IPS-15b (cell line): ENCODE data around the gene MARCHF10.

ENCODE experiments used
- H3K27me3 ChIP-seq: one replicate; pipeline ENCODE4 v1.6.1; 2013; ENCODE audit warnings: low read length; ENCODE audit not compliant: control insufficient read depth, insufficient read depth
- H3K36me3 ChIP-seq: one replicate; pipeline ENCODE4 v1.6.1; 2013; ENCODE audit warnings: low read length; ENCODE audit not compliant: control insufficient read depth, insufficient read depth
- H3K4me1 ChIP-seq: one replicate; pipeline ENCODE4 v1.6.1; 2013; ENCODE audit warnings: mild to moderate bottlenecking, low read length; ENCODE audit not compliant: control insufficient read depth, insufficient read depth
- H3K4me3 ChIP-seq: one replicate; pipeline ENCODE4 v1.5.1; 2013; ENCODE audit warnings: low read depth, low read length
- H3K9ac ChIP-seq: one replicate; pipeline ENCODE4 v1.6.1; 2013; ENCODE audit warnings: low read depth, mild to moderate bottlenecking, low read length
- H3K9me3 ChIP-seq: one replicate; pipeline ENCODE4 v1.6.1; 2013; ENCODE audit warnings: mild to moderate bottlenecking, low read length; ENCODE audit not compliant: control insufficient read depth, insufficient read depth

MARCHF10 gene

DNA sequence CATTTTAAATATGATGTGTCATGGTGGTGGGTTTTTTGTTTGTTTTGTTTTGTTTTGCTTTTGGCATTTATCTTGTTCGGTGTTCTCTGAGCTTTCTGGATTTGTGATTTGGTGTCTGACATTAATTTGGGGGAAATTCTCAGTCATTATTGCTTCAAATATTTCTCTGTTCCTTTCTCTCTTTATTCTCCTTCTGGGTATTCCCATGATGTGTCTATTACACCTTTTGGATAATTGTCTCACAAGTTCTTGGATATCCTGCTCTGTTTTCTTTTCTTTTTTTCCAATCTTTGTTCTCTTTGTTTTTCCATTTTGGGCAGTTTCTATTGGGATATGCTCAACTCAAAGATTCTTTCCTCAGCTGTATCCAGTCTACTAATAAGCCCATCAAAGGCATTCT, 88.5 kb downstream of the MARCHF10 start:
- H3K27me3 ChIP-seq: no peaks in the 10 kb centered on the region
- no peaks in the 10 kb centered on the region for H3K9me3 ChIP-seq
- H3K4me1 ChIP-seq: peaks cover 11% of the 10 kb centered on the region
- H3K4me3 ChIP-seq: no peak overlapping the region
- no peak overlapping the region for H3K9ac ChIP-seq
- H3K36me3 ChIP-seq: no peaks in the 10 kb centered on the region

GRCh38 chr17:62718429-62718828, 89.7 kb downstream of the MARCHF10 start:
- Histone ChIP-seq H3K27me3 (no peaks in the 10 kb centered on the region), H3K36me3 (no peaks in the 10 kb centered on the region), H3K9me3 (no peaks in the 10 kb centered on the region), H3K4me3 (no peak overlapping the region), H3K9ac (no peak overlapping the region), H3K4me1 (peaks cover 5% of the 10 kb centered on the region)

DNA sequence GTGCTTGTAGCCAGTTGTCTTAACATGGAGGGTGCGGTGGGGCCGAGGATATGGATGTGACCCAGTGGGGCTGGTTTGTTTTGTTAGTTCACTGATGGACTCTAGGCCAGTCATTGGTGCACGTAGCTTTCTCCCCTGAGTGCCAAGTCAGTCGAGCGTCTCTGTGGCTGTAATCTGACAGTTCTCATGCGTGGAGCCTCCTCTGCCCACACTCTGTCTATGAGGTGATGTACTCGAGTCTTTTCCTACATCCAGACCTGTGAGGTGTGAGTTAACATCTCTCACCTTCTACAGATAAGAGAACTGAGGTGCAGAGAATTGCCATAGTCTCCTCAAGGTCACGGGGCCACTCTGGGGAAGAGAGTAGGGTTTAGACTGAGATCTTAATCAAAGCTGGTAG, 90.2 kb downstream of the MARCHF10 start:
- Histone ChIP-seq H3K4me1 (peaks cover 5% of the 10 kb centered on the region), H3K9ac (no peak overlapping the region), H3K4me3 (no peak overlapping the region), H3K9me3 (no peaks in the 10 kb centered on the region), H3K36me3 (no peaks in the 10 kb centered on the region), H3K27me3 (no peaks in the 10 kb centered on the region)

DNA sequence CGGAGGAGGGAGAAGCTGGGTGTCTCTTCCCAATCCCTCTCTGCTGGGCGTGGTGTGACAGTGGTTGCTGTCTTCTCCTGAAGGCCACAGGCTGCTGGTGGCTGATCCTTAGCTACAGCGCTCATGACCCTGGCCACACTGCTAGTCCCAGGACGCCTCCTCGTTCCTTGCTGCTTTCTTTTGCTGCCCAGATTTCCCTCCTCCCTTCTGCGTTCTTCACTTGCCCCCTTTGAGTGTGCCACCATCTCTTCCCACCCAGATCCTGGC, 90.6 kb downstream of the MARCHF10 start:
- H3K27me3 ChIP-seq: no peaks in the 10 kb centered on the region
- H3K4me1 ChIP-seq: peaks cover 5% of the 10 kb centered on the region
- no peak overlapping the region for H3K4me3 ChIP-seq
- no peak overlapping the region for H3K9ac ChIP-seq
- no peaks in the 10 kb centered on the region for H3K9me3 ChIP-seq
- no peaks in the 10 kb centered on the region for H3K36me3 ChIP-seq

DNA sequence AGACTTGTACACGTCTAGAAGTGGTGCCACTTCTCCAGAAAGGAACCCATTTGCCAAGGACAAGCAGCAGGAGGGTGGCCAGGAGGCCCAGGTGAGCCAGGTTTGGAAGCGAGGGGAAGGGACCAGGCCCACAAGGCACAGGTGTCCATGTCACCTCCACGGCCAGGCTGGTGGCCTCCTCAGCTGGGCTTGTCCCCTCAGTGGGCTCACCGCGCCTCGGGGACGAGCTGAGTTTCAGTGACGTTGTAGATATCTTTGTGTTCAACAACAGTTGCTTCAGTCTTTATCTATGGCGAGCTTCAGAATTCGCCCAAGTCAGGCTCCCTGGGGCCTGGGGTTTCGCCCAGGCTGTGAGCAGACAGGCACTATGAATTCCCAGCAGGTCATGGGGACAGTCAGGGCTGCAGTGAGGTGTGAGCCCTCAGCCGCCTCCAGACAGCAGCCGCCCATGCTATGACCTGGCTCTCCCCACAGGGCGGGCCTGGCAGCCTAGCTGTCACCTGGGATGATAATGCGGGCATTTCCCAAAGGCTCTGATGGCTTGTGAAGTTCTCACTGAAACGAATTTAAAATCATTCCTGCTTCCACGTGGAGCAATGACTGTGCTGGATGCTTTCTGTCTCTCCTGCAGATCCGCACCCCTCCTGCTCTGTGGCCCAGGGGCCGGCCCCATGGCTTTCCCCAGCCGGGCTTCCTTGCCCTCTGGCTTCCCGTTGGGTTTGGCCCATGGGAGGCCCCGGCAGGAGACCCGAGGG, 91.1 kb downstream of the MARCHF10 start:
- H3K27me3 ChIP-seq: no peaks in the 10 kb centered on the region

DNA sequence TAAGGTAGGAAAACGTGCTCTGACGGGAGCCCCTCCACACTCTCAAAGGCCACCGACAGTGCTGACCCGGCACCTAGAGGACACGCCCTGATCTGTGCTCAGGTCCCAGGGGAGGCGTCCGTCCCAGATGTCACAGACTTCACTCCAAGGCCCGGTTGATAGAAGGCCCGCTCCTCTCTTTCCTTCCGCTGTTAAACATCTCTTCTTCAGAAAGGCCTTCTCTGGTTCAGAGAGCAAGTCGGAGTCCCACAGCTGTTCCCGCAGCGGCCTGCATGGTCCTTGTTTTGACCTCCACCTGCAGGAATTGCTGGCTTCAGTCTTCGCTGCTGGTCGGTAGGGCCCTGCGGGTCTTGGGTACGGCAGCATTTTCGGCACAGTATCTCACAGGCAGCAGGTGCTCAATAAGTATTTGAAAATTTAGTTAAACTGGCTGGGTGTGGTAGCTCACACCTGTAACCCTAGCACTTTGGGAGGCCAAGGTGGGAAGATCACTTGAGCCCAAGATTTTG, 92.2 kb downstream of the MARCHF10 start:
- Histone ChIP-seq H3K27me3 (no peaks in the 10 kb centered on the region), H3K9ac (no peak overlapping the region), H3K4me1 (peaks cover 7% of the 10 kb centered on the region)

More for the DNA sequence above, 91.1 kb downstream of the MARCHF10 start:
- no peaks in the 10 kb centered on the region for H3K9me3 ChIP-seq
- H3K9ac ChIP-seq: no peak overlapping the region
- H3K4me3 ChIP-seq: no peak overlapping the region
- peaks cover 5% of the 10 kb centered on the region for H3K4me1 ChIP-seq
- no peaks in the 10 kb centered on the region for H3K36me3 ChIP-seq

DNA sequence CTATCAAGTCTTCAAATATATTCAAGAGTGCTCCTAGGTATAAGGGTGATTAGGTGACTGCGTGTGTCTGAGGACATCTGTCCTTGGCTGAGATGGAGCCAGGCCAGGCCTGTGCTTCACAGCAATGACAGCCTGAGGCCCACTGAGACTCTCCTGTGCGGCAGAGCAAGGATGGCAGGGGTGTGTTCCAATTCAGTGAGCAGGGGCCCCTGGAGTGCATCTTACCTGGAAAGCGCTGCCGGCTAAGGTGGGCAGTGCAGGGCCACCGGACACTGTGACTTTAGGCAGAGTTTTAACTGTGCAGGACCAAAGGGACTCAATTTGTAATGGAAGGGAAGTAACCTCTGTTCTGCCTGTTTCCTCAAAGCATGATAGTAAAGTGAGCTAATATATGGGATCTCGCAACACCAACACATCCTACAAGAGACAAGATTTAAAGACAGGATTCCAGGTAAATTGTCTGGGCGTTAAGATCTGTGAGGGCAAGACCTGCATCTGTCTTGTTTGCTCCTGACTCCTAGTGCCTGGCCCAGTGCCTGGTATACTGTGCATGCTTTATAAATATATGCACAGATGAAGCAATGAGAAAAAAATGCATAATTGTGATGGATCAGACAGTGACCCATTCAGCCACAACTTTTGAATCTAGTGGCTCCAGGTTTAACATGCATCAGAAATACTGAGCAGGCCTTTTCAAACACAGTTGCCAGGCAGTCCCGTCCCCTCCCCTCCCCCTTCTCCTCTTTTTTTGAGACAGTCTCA, 93.9 kb downstream of the MARCHF10 start:
- peaks cover 2% of the 10 kb centered on the region for H3K4me1 ChIP-seq
- no peaks in the 10 kb centered on the region for H3K36me3 ChIP-seq
- no peak overlapping the region for H3K4me3 ChIP-seq
- no peaks in the 10 kb centered on the region for H3K27me3 ChIP-seq
- no peaks in the 10 kb centered on the region for H3K9me3 ChIP-seq
- no peak overlapping the region for H3K9ac ChIP-seq

More for the DNA sequence above, 92.2 kb downstream of the MARCHF10 start:
- Histone ChIP-seq H3K9me3 (no peaks in the 10 kb centered on the region), H3K4me3 (no peak overlapping the region), H3K36me3 (no peaks in the 10 kb centered on the region)

- Histone ChIP-seq H3K4me1 (peaks cover 2% of the 10 kb centered on the region), H3K4me3 (no peak overlapping the region), H3K36me3 (no peaks in the 10 kb centered on the region), H3K9ac (no peak overlapping the region), H3K9me3 (peaks cover 4% of the 10 kb centered on the region), H3K27me3 (no peaks in the 10 kb centered on the region)
These were observed 94.8 kb downstream of the MARCHF10 start for GRCh38 chr17:62713086-62713881.

GRCh38 chr17:62712171-62712581, 95.9 kb downstream of the MARCHF10 start:
- H3K4me3 ChIP-seq: no peak overlapping the region
- no peak overlapping the region for H3K9ac ChIP-seq
- H3K9me3 ChIP-seq: peaks cover 4% of the 10 kb centered on the region
- no peaks in the 10 kb centered on the region for H3K36me3 ChIP-seq
- peaks cover 2% of the 10 kb centered on the region for H3K4me1 ChIP-seq
- H3K27me3 ChIP-seq: peaks cover 1% of the 10 kb centered on the region

DNA sequence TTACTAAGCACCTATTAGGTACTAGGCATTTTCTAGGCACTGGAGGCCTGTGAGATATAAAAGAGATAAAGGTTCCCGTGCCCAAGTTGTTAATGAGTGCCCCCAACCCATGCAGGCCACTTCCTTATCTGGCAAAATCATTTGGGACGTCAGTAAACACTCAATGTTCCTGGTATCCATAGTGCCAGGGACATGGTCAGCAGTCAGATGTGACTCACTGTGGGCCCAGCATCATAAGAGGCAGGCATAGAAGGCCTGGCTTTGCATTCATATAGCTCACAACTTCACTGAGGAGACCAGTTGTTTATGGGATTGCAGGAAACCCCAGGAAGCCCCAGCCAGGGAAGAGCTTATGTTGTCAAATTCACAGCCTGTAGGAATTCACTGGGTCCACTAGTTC, 99.5 kb downstream of the MARCHF10 start:
- peaks cover 4% of the 10 kb centered on the region for H3K27me3 ChIP-seq

DNA sequence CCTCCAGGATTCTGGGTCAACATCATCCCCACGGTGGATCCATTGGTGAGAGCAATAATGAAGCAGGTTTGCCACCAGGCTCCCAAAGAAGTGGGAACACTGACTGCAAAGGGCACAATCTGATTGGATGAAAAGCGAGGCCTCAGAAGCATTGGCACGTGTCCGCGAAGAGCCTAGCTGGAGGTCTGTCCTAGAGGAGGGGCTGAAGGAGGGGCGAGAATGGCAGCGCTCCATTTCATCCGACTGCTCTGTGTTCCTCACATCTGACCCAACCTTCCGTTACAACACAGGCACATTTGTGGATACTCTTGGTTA, 100.7 kb downstream of the MARCHF10 start:
- H3K4me1 ChIP-seq: peaks cover 12% of the 10 kb centered on the region
- H3K4me3 ChIP-seq: no peak overlapping the region
- H3K9me3 ChIP-seq: peaks cover 4% of the 10 kb centered on the region
- H3K36me3 ChIP-seq: no peaks in the 10 kb centered on the region
- H3K9ac ChIP-seq: no peak overlapping the region
- H3K27me3 ChIP-seq: peaks cover 8% of the 10 kb centered on the region

More for the DNA sequence above, 99.5 kb downstream of the MARCHF10 start:
- H3K4me3 ChIP-seq: no peak overlapping the region
- peaks cover 4% of the 10 kb centered on the region for H3K9me3 ChIP-seq
- H3K4me1 ChIP-seq: peaks cover 12% of the 10 kb centered on the region
- H3K36me3 ChIP-seq: no peaks in the 10 kb centered on the region
- H3K9ac ChIP-seq: no peak overlapping the region
